HG03442 (cell line): Measurements from ENCODE around the gene TOMM5.

Experiments
- ATAC-seq: cut with Tn5 transposase; IDR thresholded peaks from one replicate; pipeline ENCODE4 v1.9.1; 2021; ENCODE audit warnings: mild to moderate bottlenecking, moderate library complexity; ENCODE audit not compliant: unreplicated experiment

TOMM5 gene

GRCh38 chr9:37564916-37565315 lies 27.5 kb downstream of the TOMM5 start:
- no peak for ATAC-seq

- no peak for ATAC-seq
Observed at GRCh38 chr9:37563806-37564513, 28.4 kb downstream of the TOMM5 start.

GRCh38 chr9:37562826-37563225 lies 29.6 kb downstream of the TOMM5 start:
- ATAC-seq: no peak

GRCh38 chr9:37561682-37562081 lies 30.7 kb downstream of the TOMM5 start:
- no peak for ATAC-seq

- ATAC-seq: no peak
Observed at GRCh38 chr9:37559855-37560592, 32.4 kb downstream of the TOMM5 start.

- no peak for ATAC-seq
Observed at GRCh38 chr9:37559125-37559524, 33.3 kb downstream of the TOMM5 start.

- ATAC-seq: no peak
Observed at GRCh38 chr9:37555786-37556185, 36.6 kb downstream of the TOMM5 start.

GRCh38 chr9:37554318-37554717 lies 38.1 kb downstream of the TOMM5 start:
- no peak for ATAC-seq

GRCh38 chr9:37551888-37552287 lies 40.5 kb downstream of the TOMM5 start:
- no peak for ATAC-seq

- ATAC-seq: no peak
Observed at GRCh38 chr9:37551468-37551867, 40.9 kb downstream of the TOMM5 start.

GRCh38 chr9:37550781-37551180 lies 41.6 kb downstream of the TOMM5 start:
- ATAC-seq: no peak

- ATAC-seq: no peak
Observed at GRCh38 chr9:37549527-37549926, 42.9 kb downstream of the TOMM5 start.

GRCh38 chr9:37547328-37547878 lies 45.0 kb downstream of the TOMM5 start:
- ATAC-seq: no peak

- ATAC-seq: no peak
Observed at GRCh38 chr9:37543468-37543867, 48.9 kb downstream of the TOMM5 start.

GRCh38 chr9:37542895-37543294 lies 49.5 kb downstream of the TOMM5 start:
- ATAC-seq: no peak

- no peak for ATAC-seq
Observed at GRCh38 chr9:37542488-37542887, 49.9 kb downstream of the TOMM5 start.

- no peak for ATAC-seq
Observed at GRCh38 chr9:37541465-37541864, 50.9 kb downstream of the TOMM5 start.

- ATAC-seq: no peak
Observed at GRCh38 chr9:37540634-37541033, 51.8 kb downstream of the TOMM5 start.

GRCh38 chr9:37539634-37540033 lies 52.8 kb downstream of the TOMM5 start:
- no peak for ATAC-seq
